ENCODE results near the gene ABCC4. TPM values are rescaled to one million over a fixed set of nuclear protein-coding genes. Genes with fewer than 3 reads are reported as not detected.

Gene ABCC4
- total RNA-seq, 1 experiment from 2014 or later, result 17.0 TPM

DNA sequence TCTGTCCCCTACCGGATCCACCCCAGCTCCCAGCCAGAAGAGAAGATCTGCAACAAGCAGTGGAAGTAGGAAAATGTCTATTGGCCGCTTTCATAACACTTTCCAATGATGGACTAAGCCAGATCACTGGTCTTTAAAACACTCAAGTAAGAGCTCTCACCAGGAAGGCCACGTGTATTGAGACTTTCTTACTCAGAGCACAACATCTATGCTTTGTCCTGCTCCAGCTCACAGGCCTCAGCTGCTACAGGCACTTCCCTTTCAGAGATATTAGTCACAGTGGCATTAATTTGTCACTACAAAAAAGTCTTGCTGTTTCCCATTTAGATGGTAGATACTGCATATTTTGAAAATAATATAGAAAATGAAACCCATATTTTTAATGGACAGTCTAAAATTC lies 164.2 kb downstream of the ABCC4 start:
- Histone ChIP-seq H3K4me2 (no peak overlapping the region), H3K27me3 (ENCODE audit: insufficient read depth, low read depth) (no peaks in the 10 kb centered on the region), H3K4me3 (no peak overlapping the region), H3K79me2 (ENCODE audit: low read depth) (no peaks in the 10 kb centered on the region), H3K27ac (no peak overlapping the region), H3K9me3 (ENCODE audit: insufficient read depth, low read depth) (no peaks in the 10 kb centered on the region), H3K9me2 (ENCODE audit: insufficient read depth) (no peaks in the 10 kb centered on the region), H2AFZ (no peak overlapping the region), H3K4me1 (replicated peaks; ENCODE audit: insufficient read depth) (no peaks in the 10 kb centered on the region), H3K36me3 (ENCODE audit: low read depth) (no peaks in the 10 kb centered on the region), H4K20me1 (ENCODE audit: insufficient read depth) (no peaks in the 10 kb centered on the region), H3F3A (ENCODE audit: insufficient read depth, low read depth) (no peaks in the 10 kb centered on the region)
- ChIA-PET POLR2A (ENCODE audit: unreplicated experiment) (interaction anchor here (0.6 kb wide), 1 partner anchor 288 kb away, joined by 19 read pairs; no protein-coding TSS in a partner anchor), CTCF (no interaction called here)
- intact Hi-C loops (cut with micrococcal nuclease; ENCODE audit: unreplicated experiment), result no loop called here
- TF ChIP-seq EZH2 (IDR thresholded peaks at IDR 0.05; ENCODE audit: low read depth), result no peak
- TF ChIP-seq, protein P1, sequence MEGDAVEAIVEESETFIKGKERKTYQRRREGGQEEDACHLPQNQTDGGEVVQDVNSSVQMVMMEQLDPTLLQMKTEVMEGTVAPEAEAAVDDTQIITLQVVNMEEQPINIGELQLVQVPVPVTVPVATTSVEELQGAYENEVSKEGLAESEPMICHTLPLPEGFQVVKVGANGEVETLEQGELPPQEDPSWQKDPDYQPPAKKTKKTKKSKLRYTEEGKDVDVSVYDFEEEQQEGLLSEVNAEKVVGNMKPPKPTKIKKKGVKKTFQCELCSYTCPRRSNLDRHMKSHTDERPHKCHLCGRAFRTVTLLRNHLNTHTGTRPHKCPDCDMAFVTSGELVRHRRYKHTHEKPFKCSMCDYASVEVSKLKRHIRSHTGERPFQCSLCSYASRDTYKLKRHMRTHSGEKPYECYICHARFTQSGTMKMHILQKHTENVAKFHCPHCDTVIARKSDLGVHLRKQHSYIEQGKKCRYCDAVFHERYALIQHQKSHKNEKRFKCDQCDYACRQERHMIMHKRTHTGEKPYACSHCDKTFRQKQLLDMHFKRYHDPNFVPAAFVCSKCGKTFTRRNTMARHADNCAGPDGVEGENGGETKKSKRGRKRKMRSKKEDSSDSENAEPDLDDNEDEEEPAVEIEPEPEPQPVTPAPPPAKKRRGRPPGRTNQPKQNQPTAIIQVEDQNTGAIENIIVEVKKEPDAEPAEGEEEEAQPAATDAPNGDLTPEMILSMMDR (conservative IDR thresholded peaks at IDR 0.05), result no peak
- no peak for DNase-seq
- no TSS peak for BruUV-seq (replicated peaks)

- Histone ChIP-seq H3K27ac (no peak overlapping the region), H2AFZ (no peak overlapping the region), H3K36me3 (ENCODE audit: low read depth) (no peaks in the 10 kb centered on the region), H3K9me3 (ENCODE audit: insufficient read depth, low read depth) (no peaks in the 10 kb centered on the region), H3K4me3 (no peak overlapping the region), H3F3A (ENCODE audit: insufficient read depth, low read depth) (no peaks in the 10 kb centered on the region), H3K4me2 (no peak overlapping the region), H3K27me3 (ENCODE audit: insufficient read depth, low read depth) (no peaks in the 10 kb centered on the region), H4K20me1 (ENCODE audit: insufficient read depth) (no peaks in the 10 kb centered on the region), H3K4me1 (replicated peaks; ENCODE audit: insufficient read depth) (no peaks in the 10 kb centered on the region), H3K9me2 (ENCODE audit: insufficient read depth) (no peaks in the 10 kb centered on the region), H3K79me2 (ENCODE audit: low read depth) (no peaks in the 10 kb centered on the region)
- intact Hi-C loops (cut with micrococcal nuclease; ENCODE audit: unreplicated experiment), result no loop called here
- ChIA-PET POLR2A (ENCODE audit: unreplicated experiment) (no interaction called here), CTCF (no interaction called here)
- DNase-seq, result no peak
- no TSS peak for BruUV-seq (replicated peaks)
- TF ChIP-seq EZH2 (IDR thresholded peaks at IDR 0.05; ENCODE audit: low read depth), result no peak
Measured at GRCh38 chr13:95136638-95137037, 164.6 kb downstream of the ABCC4 start.

- H3K4me1 ChIP-seq (replicated peaks; ENCODE audit: insufficient read depth), result no peaks in the 10 kb centered on the region
- no peaks in the 10 kb centered on the region for H4K20me1 ChIP-seq (ENCODE audit: insufficient read depth)
- no peaks in the 10 kb centered on the region for H3K9me2 ChIP-seq (ENCODE audit: insufficient read depth)
- no peak overlapping the region for H3K27ac ChIP-seq
- H3K36me3 ChIP-seq (ENCODE audit: low read depth), result no peaks in the 10 kb centered on the region
- intact Hi-C loops (cut with micrococcal nuclease; ENCODE audit: unreplicated experiment), result no loop called here
- no peak overlapping the region for H3K4me2 ChIP-seq
- no peak overlapping the region for H3K4me3 ChIP-seq
- TF ChIP-seq, protein P1 (conservative IDR thresholded peaks at IDR 0.05), result no peak
- no peak for TF ChIP-seq EZH2 (IDR thresholded peaks at IDR 0.05; ENCODE audit: low read depth)
- POLR2A ChIA-PET (ENCODE audit: unreplicated experiment), result no interaction called here
- no peaks in the 10 kb centered on the region for H3K9me3 ChIP-seq (ENCODE audit: insufficient read depth, low read depth)
- no peaks in the 10 kb centered on the region for H3F3A ChIP-seq (ENCODE audit: insufficient read depth, low read depth)
- no TSS peak for BruUV-seq (replicated peaks)
- DNase-seq, result no peak
- CTCF ChIA-PET, result no interaction called here
- no peaks in the 10 kb centered on the region for H3K79me2 ChIP-seq (ENCODE audit: low read depth)
- no peaks in the 10 kb centered on the region for H3K27me3 ChIP-seq (ENCODE audit: insufficient read depth, low read depth)
- H2AFZ ChIP-seq, result no peak overlapping the region
Measured at GRCh38 chr13:95133498-95133897, 167.8 kb downstream of the ABCC4 start.

DNA sequence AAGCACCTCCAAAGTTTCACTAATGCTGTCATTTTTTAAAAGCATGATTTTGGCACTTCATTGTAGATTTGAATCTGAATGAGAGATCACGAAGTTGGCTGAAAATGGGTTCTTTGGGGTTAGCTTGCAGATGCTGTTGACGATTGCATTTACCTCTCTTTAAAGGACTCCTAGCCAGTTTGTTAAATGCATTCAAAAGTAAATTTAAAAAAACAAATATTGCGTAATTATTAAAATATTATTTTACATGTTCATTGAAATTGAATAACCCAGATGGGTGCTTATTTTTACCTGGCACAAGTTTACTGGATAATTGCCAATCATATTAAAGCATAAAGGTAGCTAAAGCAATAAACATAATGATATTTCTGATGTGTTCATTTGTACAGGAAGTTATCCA lies 172.2 kb downstream of the ABCC4 start:
- no TSS peak for BruUV-seq (replicated peaks)
- TF ChIP-seq, protein P1 (conservative IDR thresholded peaks at IDR 0.05), result no peak
- TF ChIP-seq EZH2 (IDR thresholded peaks at IDR 0.05; ENCODE audit: low read depth), result no peak
- Histone ChIP-seq H3K4me1 (replicated peaks; ENCODE audit: insufficient read depth) (peaks cover 4% of the 10 kb centered on the region; the same call in 1 of the 2 replicates), H3K9me3 (ENCODE audit: insufficient read depth, low read depth) (no peaks in the 10 kb centered on the region), H3K9me2 (ENCODE audit: insufficient read depth) (no peaks in the 10 kb centered on the region), H3K79me2 (ENCODE audit: low read depth) (no peaks in the 10 kb centered on the region), H3K27ac (no peak overlapping the region), H4K20me1 (ENCODE audit: insufficient read depth) (no peaks in the 10 kb centered on the region), H3K27me3 (ENCODE audit: insufficient read depth, low read depth) (no peaks in the 10 kb centered on the region), H3K36me3 (ENCODE audit: low read depth) (no peaks in the 10 kb centered on the region), H3K4me3 (no peak overlapping the region), H3K4me2 (no peak overlapping the region), H2AFZ (no peak overlapping the region), H3F3A (ENCODE audit: insufficient read depth, low read depth) (peaks cover 7% of the 10 kb centered on the region; the same call in 1 of the 2 replicates)
- ChIA-PET CTCF (no interaction called here), POLR2A (ENCODE audit: unreplicated experiment) (no interaction called here)
- intact Hi-C loops (cut with micrococcal nuclease; ENCODE audit: unreplicated experiment), result no loop called here
- no peak for DNase-seq

Measured in PC-9 (cell line).